GM21367 (cell line): ENCODE results near the gene CACNA2D4.
"Not testable (repeated sequence)": the region's sequence is repeated elsewhere in the genome, so short reads cannot be mapped to it uniquely, and the experiment has no call there.

Experiments
- ATAC-seq: cut with Tn5 transposase; IDR thresholded peaks from one replicate; pipeline ENCODE4 v1.9.1; 2021; ENCODE audit not compliant: unreplicated experiment

CACNA2D4 gene

GRCh38 chr12:1819050-1819449 is 99.4 kb downstream of the CACNA2D4 start:
- no peak for ATAC-seq

- not testable (repeated sequence) for ATAC-seq
Measured at GRCh38 chr12:1817928-1818327, 100.5 kb downstream of the CACNA2D4 start.

DNA sequence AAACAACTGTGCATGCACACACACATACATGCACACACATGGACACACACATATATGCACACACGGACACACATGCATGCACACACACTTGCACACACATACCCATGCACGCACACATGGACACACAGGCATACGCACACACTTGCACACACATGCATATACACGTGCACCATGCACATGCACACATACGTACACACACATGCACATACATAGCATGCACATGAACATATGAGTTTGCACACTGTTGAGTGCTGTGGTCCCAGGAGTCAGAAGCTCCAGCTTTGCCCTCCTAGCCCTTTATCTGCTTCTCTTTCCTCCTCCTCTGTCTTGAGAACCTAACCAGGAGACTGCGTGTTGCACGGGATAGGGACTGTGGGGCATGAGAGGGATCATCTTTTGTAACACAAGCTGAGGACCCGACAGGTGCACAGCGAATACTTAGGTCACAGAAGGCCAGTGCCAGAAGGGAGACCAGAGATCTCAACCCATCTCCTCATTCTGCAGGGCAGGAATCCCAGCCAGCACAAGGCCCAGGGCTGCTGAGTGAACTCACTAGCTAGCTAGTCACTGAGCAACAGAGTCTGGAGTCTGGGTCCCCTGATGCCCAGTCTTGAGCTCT is 101.6 kb downstream of the CACNA2D4 start:
- no peak for ATAC-seq

GRCh38 chr12:1815814-1816729 is 102.4 kb downstream of the CACNA2D4 start:
- no peak for ATAC-seq

GRCh38 chr12:1815108-1815507 is 103.3 kb downstream of the CACNA2D4 start:
- no peak for ATAC-seq

DNA sequence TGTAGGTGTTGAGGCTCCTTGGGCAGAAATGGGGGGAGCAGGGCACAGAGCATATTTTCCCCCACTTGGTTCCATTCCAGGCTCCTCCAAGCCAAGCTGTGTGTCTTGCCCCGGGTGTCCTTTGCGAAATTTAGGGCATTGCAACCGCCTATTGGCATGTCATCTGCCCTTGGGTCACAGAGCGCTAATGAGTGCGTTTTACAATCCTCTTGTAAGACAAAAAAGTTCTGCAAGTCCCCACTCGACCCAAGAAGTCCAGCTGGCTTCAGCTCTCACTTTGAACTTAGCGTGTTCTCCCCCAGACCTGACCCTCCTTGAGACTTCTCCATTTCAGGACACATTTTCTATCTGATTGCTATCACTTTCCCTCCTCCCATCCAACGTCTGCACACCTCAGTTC is 104.2 kb downstream of the CACNA2D4 start:
- no peak for ATAC-seq

GRCh38 chr12:1812650-1813302 is 105.7 kb downstream of the CACNA2D4 start:
- no peak for ATAC-seq

GRCh38 chr12:1811948-1812291 is 106.5 kb downstream of the CACNA2D4 start:
- ATAC-seq: no peak

DNA sequence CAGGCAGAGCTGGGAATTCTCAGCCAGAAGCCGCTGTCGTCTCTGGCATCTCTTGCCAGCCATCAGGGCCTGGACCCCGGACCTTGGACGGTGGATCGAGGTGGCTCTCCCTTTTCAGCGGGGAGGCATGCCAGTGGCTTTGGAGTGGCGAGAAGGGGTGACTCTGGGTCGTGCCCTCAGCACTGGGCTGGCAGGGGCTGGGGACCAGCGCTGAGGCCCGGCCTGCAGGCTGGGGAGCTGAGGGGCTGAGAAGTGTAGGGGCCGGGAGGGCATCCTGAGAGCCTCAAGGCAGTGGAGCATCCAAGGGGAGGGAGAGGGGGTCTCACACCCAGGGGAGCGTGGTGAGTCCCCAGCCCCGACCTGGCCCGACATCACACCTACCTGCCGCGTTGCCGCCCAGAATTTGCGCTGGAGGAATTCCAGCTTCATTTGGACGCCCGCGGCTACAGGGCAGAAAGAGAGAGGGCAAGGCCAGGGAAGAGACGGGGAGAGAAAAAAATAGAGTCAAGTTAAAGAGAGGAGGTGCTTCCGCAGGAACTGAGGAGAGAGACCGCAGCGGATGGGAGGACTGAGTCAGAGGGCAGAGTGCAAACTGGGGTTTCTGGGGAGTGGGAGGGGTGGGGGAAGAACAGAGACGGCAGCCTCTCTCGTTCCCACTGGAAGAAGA is 107.0 kb downstream of the CACNA2D4 start:
- ATAC-seq: no peak

- no peak for ATAC-seq
Measured at GRCh38 chr12:1810931-1811280, 107.5 kb downstream of the CACNA2D4 start.

DNA sequence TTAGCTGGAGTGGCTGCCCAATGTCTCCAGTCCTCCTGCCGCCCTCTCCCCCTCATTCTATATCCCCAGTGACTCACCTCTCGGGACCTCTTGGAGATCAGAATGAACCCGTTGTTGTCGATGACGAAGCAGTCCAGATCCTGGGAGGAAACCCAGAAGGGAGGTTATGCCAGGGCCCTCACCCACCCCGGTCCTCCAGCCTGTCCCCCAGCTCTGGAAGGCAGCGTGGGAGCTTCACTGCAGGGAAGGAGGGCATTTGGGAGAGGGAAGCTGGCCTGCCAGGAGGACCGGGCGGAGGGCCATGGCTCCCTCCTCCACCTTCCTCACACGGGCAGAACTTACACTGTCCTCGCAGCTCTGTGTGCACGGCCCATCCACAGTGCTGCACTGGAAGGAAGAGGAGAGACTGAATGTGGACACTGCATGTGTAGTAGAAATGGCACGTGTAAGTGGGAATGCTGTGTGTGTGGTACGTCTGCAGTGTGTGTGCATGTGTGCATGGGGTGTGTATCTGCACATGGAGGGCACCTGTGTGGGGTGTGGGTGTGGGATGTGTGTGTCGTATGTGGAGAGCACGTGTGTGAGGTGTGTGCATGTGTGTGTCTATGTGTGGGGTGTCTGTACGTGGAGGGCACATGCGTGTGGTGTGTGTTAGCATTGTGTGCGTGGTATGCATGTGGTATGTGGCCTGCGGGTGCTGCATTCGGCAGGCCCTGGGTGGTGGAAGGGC is 108.1 kb downstream of the CACNA2D4 start:
- ATAC-seq: no peak

DNA sequence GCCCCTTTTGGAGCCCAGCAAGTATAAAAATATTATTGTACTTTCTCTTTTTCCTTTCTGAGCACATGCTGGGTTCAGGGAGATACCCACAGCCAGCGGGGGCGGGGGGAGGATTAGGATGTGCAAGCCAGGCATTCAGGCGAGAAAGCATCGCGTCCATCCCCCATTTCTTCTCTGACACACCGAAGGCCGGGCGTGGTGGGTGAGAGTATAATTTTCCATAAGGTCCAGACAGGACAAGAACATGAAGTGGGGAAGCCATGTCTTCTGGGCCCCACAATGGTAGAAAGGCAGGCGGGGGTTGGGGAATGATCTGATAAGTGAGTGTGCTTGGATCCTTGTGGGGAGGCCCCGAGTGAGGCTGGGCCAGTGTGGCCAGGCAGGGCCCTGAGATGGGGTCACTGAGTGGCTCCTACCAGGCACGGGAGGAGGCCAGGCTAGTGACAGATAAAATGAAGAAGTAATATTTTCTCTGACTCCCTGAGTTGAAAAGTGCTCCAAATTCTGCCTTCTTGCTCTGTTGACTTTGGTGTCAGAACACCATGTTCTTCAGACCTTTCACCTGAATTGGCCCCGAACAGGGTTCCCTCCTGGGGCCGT is 108.8 kb downstream of the CACNA2D4 start:
- ATAC-seq: no peak

GRCh38 chr12:1808798-1809480 is 109.5 kb downstream of the CACNA2D4 start:
- ATAC-seq: no peak

DNA sequence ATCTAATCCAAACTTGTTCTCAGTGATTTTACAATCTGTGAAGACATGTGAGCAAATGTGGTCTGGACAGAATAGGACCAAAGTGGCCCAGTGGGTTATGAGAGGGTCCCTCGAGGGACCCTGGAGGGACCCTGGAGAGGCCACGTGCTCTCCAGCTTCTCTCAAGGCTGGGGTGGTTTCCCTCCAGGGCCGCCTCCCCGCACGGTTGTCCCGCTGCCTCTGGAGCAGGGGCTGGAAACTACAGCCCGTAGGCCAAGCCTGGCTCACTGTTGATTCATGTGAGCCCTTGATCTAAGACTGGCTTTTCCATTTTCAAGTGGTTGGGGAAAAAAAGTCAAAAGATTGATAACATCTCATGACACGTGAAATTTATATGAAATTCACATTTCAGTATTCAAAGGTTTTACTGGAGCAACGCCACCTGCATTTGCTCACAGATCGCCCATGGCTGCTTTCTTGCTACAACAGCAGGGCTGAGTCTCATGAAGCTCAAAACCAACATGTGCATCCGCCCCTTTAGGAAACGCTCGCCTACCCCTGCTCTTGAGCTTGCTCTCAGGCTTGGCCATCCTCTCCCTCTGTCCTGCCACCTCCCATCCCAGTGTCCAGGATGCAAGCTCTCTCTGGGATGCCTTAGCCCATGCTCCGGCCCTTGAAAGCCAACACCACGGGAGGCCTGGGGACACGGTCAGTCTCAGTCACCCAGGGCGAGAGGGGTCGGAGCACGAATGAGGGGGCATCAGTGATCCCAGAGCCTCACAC is 110.2 kb downstream of the CACNA2D4 start:
- no peak for ATAC-seq

DNA sequence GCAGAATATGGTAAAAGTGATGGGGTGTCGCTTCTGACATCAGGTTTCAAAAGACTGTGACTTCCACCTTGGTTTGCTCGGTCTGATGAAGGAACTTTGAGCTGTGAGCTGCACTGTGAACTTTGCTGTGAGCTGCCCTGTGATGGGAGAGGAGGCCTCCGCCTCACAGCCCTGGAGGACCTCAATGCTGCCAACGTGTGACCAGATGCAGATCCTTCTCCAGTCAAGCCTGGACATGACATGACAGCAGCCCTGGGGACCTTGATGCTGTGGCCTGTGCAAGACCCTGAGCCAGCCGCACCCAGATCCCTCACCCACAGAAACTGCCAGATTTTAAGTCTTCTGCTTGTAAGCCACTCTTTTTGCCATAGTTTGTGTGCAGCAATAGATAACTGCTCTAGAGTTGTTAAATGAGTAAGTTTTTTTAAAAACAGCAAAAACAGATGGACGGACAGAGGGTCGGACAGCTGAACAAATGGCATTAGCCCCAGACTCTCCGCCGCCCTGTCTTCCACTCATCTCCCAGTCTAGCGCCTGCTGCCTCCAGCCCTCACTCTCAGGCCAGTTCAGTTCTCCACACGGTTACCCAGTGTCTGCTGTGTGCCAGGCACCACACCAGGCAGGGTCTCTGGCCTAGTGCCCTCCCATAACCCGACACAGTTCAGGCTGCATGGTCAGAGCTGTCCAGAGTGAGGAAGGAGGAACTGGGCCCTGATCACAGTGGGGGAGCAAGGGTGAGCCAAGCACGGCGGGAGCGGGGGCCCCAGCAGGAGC is 111.2 kb downstream of the CACNA2D4 start:
- ATAC-seq: no peak

DNA sequence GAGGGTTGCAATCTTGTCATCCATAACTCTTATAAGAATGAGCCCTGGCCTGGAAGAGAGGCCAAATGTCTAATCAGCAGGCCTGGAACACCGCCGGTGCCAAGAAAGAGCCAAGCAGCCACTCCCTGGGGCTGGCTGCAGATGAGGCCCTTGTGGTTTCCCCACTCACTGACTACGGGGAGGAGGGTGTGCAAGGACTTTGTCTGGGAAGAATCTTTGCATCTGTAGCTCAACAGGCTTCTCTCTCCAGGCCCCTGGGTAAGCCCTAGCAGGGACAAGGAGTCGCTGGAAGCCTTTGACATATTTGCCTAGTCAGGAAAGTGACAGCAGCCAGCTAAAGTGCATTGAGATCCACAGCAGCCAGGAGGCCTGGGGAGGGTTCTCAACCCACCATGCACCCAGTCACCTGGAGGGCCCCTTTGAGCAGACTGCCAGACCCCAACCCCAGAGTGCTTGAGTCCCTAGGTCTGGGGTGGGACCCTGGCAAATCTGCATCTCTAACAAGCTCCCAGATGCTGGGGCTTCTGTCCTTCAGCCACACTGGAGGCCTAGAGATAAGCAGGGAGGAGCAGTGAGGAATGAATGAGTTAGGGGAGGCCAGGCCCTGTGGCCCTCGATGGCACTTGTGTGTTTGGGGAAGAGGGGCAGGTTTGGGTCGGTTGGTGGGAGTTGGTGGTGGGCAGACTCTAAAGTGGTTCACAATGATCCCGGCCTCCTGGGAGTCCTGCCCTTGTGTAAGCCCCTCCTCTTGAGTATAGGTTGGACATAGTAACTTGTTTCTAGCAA is 112.0 kb downstream of the CACNA2D4 start:
- no peak for ATAC-seq

DNA sequence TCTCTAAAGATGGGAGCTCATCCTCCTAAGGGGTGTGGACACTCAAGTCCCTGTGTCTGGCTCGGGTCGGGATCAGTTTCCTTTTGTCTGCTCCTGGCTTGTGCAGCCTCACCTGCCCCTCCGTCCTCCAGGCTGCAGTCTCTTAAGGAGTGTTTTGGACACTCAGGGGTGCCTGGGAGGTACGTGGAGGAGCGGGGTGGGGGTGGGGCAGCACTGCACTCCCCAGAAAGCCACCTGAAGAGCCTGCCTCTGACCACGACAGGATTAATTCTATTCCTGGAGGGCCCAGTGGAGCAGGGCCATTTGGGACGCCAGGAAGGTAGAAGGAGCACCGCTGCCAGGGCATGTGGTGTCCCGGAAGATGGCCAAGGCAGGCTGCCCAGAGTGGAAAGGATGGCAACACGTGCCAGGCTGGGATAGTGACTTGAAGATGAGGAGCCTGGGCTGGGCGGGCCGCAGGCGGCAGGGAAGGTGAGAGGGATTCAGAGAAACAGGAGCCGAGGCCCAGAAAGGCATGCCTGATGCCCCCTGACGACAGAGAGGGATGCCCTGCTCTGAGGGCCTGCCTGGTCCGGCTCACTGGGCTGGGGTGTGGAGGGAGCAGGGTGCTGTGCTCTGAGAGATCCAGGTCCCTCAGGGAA is 112.9 kb downstream of the CACNA2D4 start:
- ATAC-seq: no peak
